HCT116 (cell line): ENCODE measurements around the gene MLLT3. TPM values are rescaled to one million over a fixed set of nuclear protein-coding genes. Genes with fewer than 3 reads are reported as not detected.

Experiments used
- ATAC-seq: fragments of 200-7000 bp; cut with Tn5 transposase; 2 replicates; pipeline ENCODE4 v1.9.1; 2020; ENCODE audit warnings: mild to moderate bottlenecking, moderate library complexity
- BruUV-seq: library from RNA; stranded (reverse); fragments of 400-500 nt; replicated peaks from 2 replicates; lab custom pipeline; 2021; lab: Mats Ljungman, UMichigan
- CTCF ChIA-PET: fragments of 300-600 bp; sonication (Branson Sonifier 250); formaldehyde crosslinking; loops from one replicate; lab custom pipeline; 2021; ENCODE audit warnings: antibody characterized with exemption; lab: Charles Lee
- POLR2A ChIA-PET: fragments of 300-600, 350-600 bp; sonication (Branson Sonifier 250); formaldehyde crosslinking; loops from one replicate; lab custom pipeline; 2021; ENCODE audit warnings: antibody characterized with exemption; lab: Charles Lee
- RAD21 ChIA-PET, 2 experiments: fragments of 300-600 bp; sonication (Branson Sonifier 250); formaldehyde crosslinking; loops; one replicate each; lab custom pipeline; 2023; ENCODE audit warnings: low total read pairs in 2 of 2; ENCODE audit not compliant: uncharacterized antibody in 2 of 2, unreplicated experiment in 2 of 2, low non-redundant PET in 1 of 2; lab: Charles Lee
- DNase-seq: peaks from one replicate; pipeline ENCODE4 v3.0.0-alpha.2; 2010; ENCODE audit warnings: low read depth, low spot score
- H2AFZ ChIP-seq: fragments of 200-600 bp; shearing (Covaris generic), sonication (generic); 2 replicates; pipeline ENCODE4 v1.6.1; 2017; ENCODE audit warnings: low read depth, mixed run types, mixed read lengths, antibody characterized with exemption, low read length; ENCODE audit not compliant: poor library complexity, severe bottlenecking
- H3K27ac ChIP-seq: 2 replicates; pipeline ENCODE4 v1.5.1; 2012; ENCODE audit warnings: low read depth, low read length
- H3K27me3 ChIP-seq: fragments of 200-600 bp; sonication (generic); 2 replicates; pipeline ENCODE4 v1.6.1; 2016; ENCODE audit warnings: mixed run types, low read length, mixed read lengths; ENCODE audit not compliant: insufficient read depth
- H3K36me3 ChIP-seq, 2 experiments: fragments of 200-500 bp in 1 of 2; fragments of 200-600 bp in 1 of 2; sonication (Bioruptor generic) in 1 of 2; sonication (generic) in 1 of 2; 2 replicates each; pipeline versions ENCODE4 v1.5.1 to v1.6.1; 2014 to 2016; ENCODE audit warnings: low read length in 2 of 2, inconsistent platforms in 1 of 2, mixed read lengths in 1 of 2, mixed run types in 1 of 2; ENCODE audit not compliant: insufficient read depth in 2 of 2, control insufficient read depth in 1 of 2
- H3K4me1 ChIP-seq, 2 experiments: fragments of 200-600 bp in 1 of 2; sonication (generic) in 1 of 2; 2 replicates each; pipeline versions ENCODE4 v1.5.1 to v1.6.1; 2012 to 2017; ENCODE audit warnings: low read length in 2 of 2, inconsistent platforms in 1 of 2, mild to moderate bottlenecking in 1 of 2, mixed read lengths in 1 of 2, mixed run types in 1 of 2, moderate library complexity in 1 of 2; ENCODE audit not compliant: insufficient read depth in 2 of 2, control insufficient read depth in 1 of 2
- H3K4me2 ChIP-seq: fragments of 200-600 bp; sonication (generic); 2 replicates; pipeline ENCODE4 v1.6.1; 2017; ENCODE audit warnings: mixed run types, low read length, mixed read lengths
- H3K4me3 ChIP-seq, 2 experiments: fragments of 200-600 bp in 1 of 2; sonication (generic) in 1 of 2; replicated peaks in 1 of 2; 2 replicates each; pipeline ENCODE4 v1.5.1; 2011 to 2016; ENCODE audit warnings: low read length in 2 of 2, control low read depth in 1 of 2, low read depth in 1 of 2, mild to moderate bottlenecking in 1 of 2, mixed read lengths in 1 of 2, mixed run types in 1 of 2
- H3K79me2 ChIP-seq: fragments of 200-600 bp; sonication (generic); 2 replicates; pipeline ENCODE4 v1.6.1; 2017; ENCODE audit warnings: mild to moderate bottlenecking, mixed run types, low read length, moderate library complexity, mixed read lengths; ENCODE audit not compliant: insufficient read depth
- H3K9ac ChIP-seq: fragments of 200-600 bp; sonication (generic); 2 replicates; pipeline ENCODE4 v1.6.1; 2016; ENCODE audit warnings: low read length, mixed read lengths
- H3K9me2 ChIP-seq: fragments of 200-600 bp; sonication (generic), shearing (Covaris generic); 2 replicates; pipeline ENCODE4 v1.6.1; 2017; ENCODE audit warnings: mixed run types, mild to moderate bottlenecking, moderate library complexity; ENCODE audit not compliant: insufficient read depth
- H3K9me3 ChIP-seq, 2 experiments: fragments of 200-500 bp in 1 of 2; fragments of 200-600 bp in 1 of 2; sonication (Bioruptor generic) in 1 of 2; sonication (generic) in 1 of 2; 2 replicates each; pipeline ENCODE4 v1.6.1; 2014 to 2017; ENCODE audit warnings: low read length in 2 of 2, mixed read lengths in 2 of 2, inconsistent platforms in 1 of 2, low read depth in 1 of 2, mild to moderate bottlenecking in 1 of 2, mixed run types in 1 of 2, moderate library complexity in 1 of 2; ENCODE audit not compliant: control insufficient read depth in 1 of 2, insufficient read depth in 1 of 2
- H4K20me1 ChIP-seq: fragments of 200-600 bp; sonication (generic), shearing (Covaris generic); 2 replicates; pipeline ENCODE4 v1.6.1; 2017; ENCODE audit warnings: mixed run types, mild to moderate bottlenecking, moderate library complexity; ENCODE audit not compliant: insufficient read depth
- ATF3 ChIP-seq: IDR thresholded peaks from 2 replicates; pipeline ENCODE4 v1.6.1; 2012
- EGR1 ChIP-seq: IDR thresholded peaks from 2 replicates; pipeline ENCODE4 v1.6.1; 2012; ENCODE audit warnings: low read depth
- ELF1 ChIP-seq: IDR thresholded peaks from 2 replicates; pipeline ENCODE4 v1.6.1; 2012; ENCODE audit warnings: low read depth, borderline replicate concordance
- EZH2phosphoT487 ChIP-seq: fragments of 200-600 bp; IDR thresholded peaks from 2 replicates; pipeline ENCODE4 v1.6.1; 2018; ENCODE audit warnings: antibody characterized with exemption, borderline replicate concordance
- FOSL1 ChIP-seq: IDR thresholded peaks from 2 replicates; pipeline ENCODE4 v1.6.1; 2012; ENCODE audit warnings: low read depth
- RAD21 ChIP-seq: IDR thresholded peaks from 2 replicates; pipeline ENCODE4 v1.6.1; 2012; ENCODE audit warnings: low read depth, mild to moderate bottlenecking
- SIN3A ChIP-seq: IDR thresholded peaks from 2 replicates; pipeline ENCODE4 v1.6.1; 2012; ENCODE audit warnings: low read depth
- SRF ChIP-seq: IDR thresholded peaks from 2 replicates; pipeline ENCODE4 v1.6.1; 2012; ENCODE audit warnings: low read depth
- TCF7L2 ChIP-seq: IDR thresholded peaks from 2 replicates; pipeline ENCODE4 v1.7.0; 2011; ENCODE audit warnings: borderline replicate concordance, inconsistent platforms; ENCODE audit not compliant: insufficient read depth, insufficient read length; ENCODE audit errors: extremely low read depth
- YY1 ChIP-seq: IDR thresholded peaks from 2 replicates; pipeline ENCODE4 v1.6.1; 2011; ENCODE audit warnings: low read length, low read depth, moderate library complexity, mild to moderate bottlenecking; ENCODE audit not compliant: insufficient replicate concordance; ENCODE audit errors: extremely low read depth
- ZFX ChIP-seq: fragments of 450-650 bp; IDR thresholded peaks from 2 replicates; pipeline ENCODE4 v1.6.1; 2017
- ZNF274 ChIP-seq: fragments of 200-500 bp; sonication (Bioruptor generic); IDR thresholded peaks from 2 replicates; pipeline ENCODE4 v1.6.1; 2014; ENCODE audit warnings: mild to moderate bottlenecking, low read depth, low read length, inconsistent platforms
- intact Hi-C: fragments of 100-400 bp; cut with micrococcal nuclease; formaldehyde crosslinking; loops from 2 replicates; pipeline ENCODE4 v1.10.0; 2022
- total RNA-seq: library from RNA; stranded (reverse); gene quantifications from one replicate; pipeline ENCODE4 v1.2.1, GENCODE V29; 2021; ENCODE audit not compliant: unreplicated experiment
- TF ChIP-seq, protein P1 (sequence below), 3 experiments: fragments of 200-600 bp in 1 of 3; sonication (generic) in 1 of 3; IDR thresholded peaks in 2 of 3; conservative IDR thresholded peaks in 1 of 3; 2 replicates each; pipeline ENCODE4 v1.5.1; 2012 to 2017; ENCODE audit warnings: low read depth in 2 of 3, low read length in 2 of 3, antibody characterized with exemption in 1 of 3, borderline replicate concordance in 1 of 3, control low read depth in 1 of 3, mild to moderate bottlenecking in 1 of 3, mixed read lengths in 1 of 3, mixed run types in 1 of 3, moderate library complexity in 1 of 3; ENCODE audit not compliant: insufficient read depth in 1 of 3
- TF ChIP-seq, protein P2 (sequence below): IDR thresholded peaks from 2 replicates; pipeline ENCODE4 v1.6.1; 2012
- TF ChIP-seq, protein P3 (sequence below): IDR thresholded peaks from 2 replicates; pipeline ENCODE4 v1.6.1; 2012; ENCODE audit warnings: low read depth

MLLT3 gene
- total RNA-seq, 1 experiment from 2014 or later = 4.3 TPM

GRCh38 chr9:20325008-20325407, 297.3 kb downstream of the MLLT3 start:
- no peaks in the 10 kb centered on the region for H3K4me1 ChIP-seq
- ATAC-seq (no peak), DNase-seq (no peak)
- BruUV-seq = no TSS peak
- TF ChIP-seq ZFX (no peak), EZH2phosphoT487 (no peak), RAD21 (no peak), TCF7L2 (no peak), ZNF274 (no peak), YY1 (no peak), ELF1 (no peak)
- TF ChIP-seq, protein P1, sequence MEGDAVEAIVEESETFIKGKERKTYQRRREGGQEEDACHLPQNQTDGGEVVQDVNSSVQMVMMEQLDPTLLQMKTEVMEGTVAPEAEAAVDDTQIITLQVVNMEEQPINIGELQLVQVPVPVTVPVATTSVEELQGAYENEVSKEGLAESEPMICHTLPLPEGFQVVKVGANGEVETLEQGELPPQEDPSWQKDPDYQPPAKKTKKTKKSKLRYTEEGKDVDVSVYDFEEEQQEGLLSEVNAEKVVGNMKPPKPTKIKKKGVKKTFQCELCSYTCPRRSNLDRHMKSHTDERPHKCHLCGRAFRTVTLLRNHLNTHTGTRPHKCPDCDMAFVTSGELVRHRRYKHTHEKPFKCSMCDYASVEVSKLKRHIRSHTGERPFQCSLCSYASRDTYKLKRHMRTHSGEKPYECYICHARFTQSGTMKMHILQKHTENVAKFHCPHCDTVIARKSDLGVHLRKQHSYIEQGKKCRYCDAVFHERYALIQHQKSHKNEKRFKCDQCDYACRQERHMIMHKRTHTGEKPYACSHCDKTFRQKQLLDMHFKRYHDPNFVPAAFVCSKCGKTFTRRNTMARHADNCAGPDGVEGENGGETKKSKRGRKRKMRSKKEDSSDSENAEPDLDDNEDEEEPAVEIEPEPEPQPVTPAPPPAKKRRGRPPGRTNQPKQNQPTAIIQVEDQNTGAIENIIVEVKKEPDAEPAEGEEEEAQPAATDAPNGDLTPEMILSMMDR (IDR thresholded peaks at IDR 0.05 in 2 of 3, conservative IDR thresholded peaks at IDR 0.05 in 1 of 3; ENCODE audit: borderline replicate concordance in 1 of 3, insufficient read depth in 1 of 3, low read depth in 2 of 3, low read length in 2 of 3) = no peak
- peaks cover 23% of the 10 kb centered on the region for H3K27me3 ChIP-seq
- no peaks in the 10 kb centered on the region for H4K20me1 ChIP-seq
- RAD21 ChIA-PET = no interaction called here
- no peak overlapping the region for H2AFZ ChIP-seq
- H3K79me2 ChIP-seq = no peaks in the 10 kb centered on the region
- no peaks in the 10 kb centered on the region for H3K9me2 ChIP-seq
- H3K4me2 ChIP-seq = no peak overlapping the region
- no peak overlapping the region for H3K4me3 ChIP-seq
- CTCF ChIA-PET = no interaction called here
- H3K36me3 ChIP-seq = no peaks in the 10 kb centered on the region
- no peak overlapping the region for H3K9ac ChIP-seq
- H3K9me3 ChIP-seq = no peaks in the 10 kb centered on the region
- intact Hi-C loops = no loop called here
- POLR2A ChIA-PET = no interaction called here
- no peak overlapping the region for H3K27ac ChIP-seq

DNA sequence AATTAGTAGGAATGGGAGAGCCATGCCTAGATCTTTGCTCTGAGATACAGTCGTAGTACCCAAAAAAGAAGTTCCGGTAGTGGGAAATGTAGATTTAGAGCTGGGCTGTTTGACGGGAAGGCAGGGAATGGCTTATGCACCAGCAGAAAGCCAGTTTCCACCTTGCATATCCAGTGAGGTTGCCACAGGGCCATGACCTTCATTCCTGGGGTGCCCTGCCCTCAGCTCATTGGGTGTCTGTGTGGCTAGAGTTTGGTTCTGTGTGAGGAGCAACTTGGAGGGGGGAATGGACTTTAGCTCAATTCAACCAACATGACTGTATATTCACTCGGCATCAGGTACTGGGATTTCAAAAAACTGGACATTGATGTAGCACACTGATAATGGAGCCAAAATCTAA, 300.1 kb downstream of the MLLT3 start:
- H3K9me2 ChIP-seq = no peaks in the 10 kb centered on the region
- no peak overlapping the region for H3K4me3 ChIP-seq
- no peaks in the 10 kb centered on the region for H3K4me1 ChIP-seq
- ChIA-PET RAD21 (no interaction called here), POLR2A (no interaction called here), CTCF (no interaction called here)
- ATAC-seq = no peak
- no TSS peak for BruUV-seq
- H3K79me2 ChIP-seq = no peaks in the 10 kb centered on the region
- H3K27me3 ChIP-seq = peaks cover 16% of the 10 kb centered on the region
- no peak overlapping the region for H3K4me2 ChIP-seq
- intact Hi-C loops = no loop called here
- no peaks in the 10 kb centered on the region for H3K9me3 ChIP-seq
- no peaks in the 10 kb centered on the region for H3K36me3 ChIP-seq
- no peak overlapping the region for H3K9ac ChIP-seq
- no peak overlapping the region for H3K27ac ChIP-seq
- no peaks in the 10 kb centered on the region for H4K20me1 ChIP-seq
- DNase-seq = no peak
- no peak overlapping the region for H2AFZ ChIP-seq
- TF ChIP-seq SRF = no peak
- TF ChIP-seq, protein P2, sequence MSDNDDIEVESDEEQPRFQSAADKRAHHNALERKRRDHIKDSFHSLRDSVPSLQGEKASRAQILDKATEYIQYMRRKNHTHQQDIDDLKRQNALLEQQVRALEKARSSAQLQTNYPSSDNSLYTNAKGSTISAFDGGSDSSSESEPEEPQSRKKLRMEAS = no peak
- TF ChIP-seq YY1 = no peak
- TF ChIP-seq FOSL1 = no peak
- TF ChIP-seq SIN3A = no peak
- TF ChIP-seq, protein P3, sequence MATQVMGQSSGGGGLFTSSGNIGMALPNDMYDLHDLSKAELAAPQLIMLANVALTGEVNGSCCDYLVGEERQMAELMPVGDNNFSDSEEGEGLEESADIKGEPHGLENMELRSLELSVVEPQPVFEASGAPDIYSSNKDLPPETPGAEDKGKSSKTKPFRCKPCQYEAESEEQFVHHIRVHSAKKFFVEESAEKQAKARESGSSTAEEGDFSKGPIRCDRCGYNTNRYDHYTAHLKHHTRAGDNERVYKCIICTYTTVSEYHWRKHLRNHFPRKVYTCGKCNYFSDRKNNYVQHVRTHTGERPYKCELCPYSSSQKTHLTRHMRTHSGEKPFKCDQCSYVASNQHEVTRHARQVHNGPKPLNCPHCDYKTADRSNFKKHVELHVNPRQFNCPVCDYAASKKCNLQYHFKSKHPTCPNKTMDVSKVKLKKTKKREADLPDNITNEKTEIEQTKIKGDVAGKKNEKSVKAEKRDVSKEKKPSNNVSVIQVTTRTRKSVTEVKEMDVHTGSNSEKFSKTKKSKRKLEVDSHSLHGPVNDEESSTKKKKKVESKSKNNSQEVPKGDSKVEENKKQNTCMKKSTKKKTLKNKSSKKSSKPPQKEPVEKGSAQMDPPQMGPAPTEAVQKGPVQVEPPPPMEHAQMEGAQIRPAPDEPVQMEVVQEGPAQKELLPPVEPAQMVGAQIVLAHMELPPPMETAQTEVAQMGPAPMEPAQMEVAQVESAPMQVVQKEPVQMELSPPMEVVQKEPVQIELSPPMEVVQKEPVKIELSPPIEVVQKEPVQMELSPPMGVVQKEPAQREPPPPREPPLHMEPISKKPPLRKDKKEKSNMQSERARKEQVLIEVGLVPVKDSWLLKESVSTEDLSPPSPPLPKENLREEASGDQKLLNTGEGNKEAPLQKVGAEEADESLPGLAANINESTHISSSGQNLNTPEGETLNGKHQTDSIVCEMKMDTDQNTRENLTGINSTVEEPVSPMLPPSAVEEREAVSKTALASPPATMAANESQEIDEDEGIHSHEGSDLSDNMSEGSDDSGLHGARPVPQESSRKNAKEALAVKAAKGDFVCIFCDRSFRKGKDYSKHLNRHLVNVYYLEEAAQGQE = no peak
- no peak for TF ChIP-seq ATF3
- TF ChIP-seq TCF7L2 = no peak
- TF ChIP-seq ZNF274 = no peak
- no peak for TF ChIP-seq EGR1
